HCEC 1CT (cell line): ENCODE results near the gene CDC42BPB.

ENCODE experiments used
- DNase-seq: peaks from one replicate; pipeline ENCODE4 v3.0.0-alpha.2; 2017

The CDC42BPB gene

DNA sequence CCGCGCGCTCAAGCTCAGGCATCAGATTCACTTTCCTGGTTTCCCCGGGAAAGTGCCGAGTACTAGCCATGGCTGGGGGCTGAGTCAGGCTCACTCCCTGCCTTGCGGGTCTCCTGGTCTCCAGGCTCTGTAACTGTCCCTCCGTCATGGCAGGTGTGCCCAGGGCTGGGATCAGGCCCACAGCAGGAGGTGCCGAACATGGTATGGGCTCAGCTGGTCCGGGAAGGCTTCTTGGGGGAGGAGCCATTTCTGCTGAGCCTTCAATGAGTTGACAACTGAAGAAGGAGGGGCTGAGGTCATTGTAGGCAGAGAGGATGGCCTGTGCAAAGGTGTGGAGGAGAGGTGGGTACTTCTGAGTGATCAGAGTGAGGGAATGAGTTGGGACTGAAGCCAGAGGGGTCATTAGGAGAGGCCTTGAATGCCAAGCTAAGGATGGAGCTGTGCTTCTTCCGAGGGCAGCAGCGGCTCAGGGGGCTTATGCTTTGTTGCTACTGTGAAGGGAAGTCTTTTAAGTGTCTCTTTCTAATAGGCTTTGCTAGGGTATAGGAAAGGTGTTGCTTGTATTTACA is 37.9 kb upstream of the CDC42BPB start:
- DNase-seq, result no peak

DNA sequence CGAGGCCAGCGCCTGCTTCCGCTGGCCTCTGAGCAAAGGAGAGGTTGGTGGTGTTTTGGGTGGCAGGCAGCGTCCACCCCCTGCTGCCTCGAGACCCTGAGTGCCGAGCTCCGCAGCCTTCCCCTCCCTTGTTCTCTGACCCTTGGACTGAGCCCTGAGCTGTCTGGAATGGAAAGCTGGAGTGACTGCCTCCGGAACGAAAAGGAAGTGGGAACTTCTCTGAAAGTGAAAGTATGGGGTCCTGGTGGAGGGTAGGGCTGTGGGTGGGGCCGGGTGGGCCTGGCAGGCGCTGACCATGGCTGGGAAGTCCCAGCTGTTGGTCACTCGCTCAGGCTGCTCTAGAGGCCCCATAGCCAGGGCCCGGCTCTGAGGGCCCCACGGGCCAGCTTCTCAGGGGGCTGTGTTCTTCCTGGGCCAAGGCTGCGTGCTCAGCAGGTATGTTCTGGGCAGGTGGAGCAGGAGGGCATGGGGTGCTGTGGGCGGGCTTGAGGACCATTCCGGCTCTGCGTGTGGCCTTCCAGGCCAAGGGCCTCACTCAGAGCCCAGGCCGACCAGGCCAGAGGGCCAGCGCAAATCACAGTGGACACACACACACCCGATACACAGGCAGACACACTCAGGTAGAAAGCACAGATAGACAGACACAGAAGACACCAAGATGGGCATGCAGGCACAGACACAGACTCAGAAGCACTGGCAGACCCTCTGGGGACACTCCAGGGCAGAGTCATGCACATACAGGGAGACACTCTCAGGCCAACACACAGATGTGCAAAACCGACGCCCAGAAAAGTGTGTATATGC is 37.3 kb upstream of the CDC42BPB start, which contains the start of gene EXOC3L4:
EXOC3L4 (plus strand) TSS at position 320 of the 804 bp plus-strand sequence. CDS start 5,495 bp downstream, outside the sequence.
- DNase-seq, result no peak

DNA sequence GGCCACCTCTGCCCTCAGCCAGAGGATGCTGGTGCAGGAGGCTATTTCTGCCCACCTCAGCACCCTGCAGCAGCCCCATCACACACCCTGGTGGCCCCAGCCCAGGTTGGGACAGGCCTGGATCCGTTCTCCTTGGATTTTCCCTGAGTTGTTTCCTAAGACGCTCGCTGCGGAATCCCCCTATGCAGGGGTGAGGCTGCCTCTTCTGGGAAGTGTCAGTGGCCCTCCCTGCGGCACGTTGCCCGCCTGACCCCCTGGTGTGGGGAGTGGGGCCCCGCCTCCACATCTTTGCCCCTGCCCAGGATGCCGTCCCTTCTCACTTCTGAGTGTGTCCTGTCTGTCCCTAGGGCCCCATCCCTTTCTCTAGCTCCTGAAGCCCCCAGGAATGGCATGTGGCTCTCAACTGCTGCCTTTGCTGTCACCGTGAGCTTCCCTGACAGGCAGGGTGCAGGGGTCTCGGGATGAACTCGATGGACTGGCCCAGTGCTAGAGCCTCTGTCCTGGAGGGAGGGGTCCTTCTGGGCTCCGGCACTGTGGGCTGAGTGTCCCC is 36.6 kb upstream of the CDC42BPB start:
- DNase-seq, result no peak

GRCh38 chr14:103091883-103092222 is 34.5 kb upstream of the CDC42BPB start:
- no peak for DNase-seq

- DNase-seq, result no peak
These were observed 33.9 kb upstream of the CDC42BPB start for GRCh38 chr14:103091041-103091882.

DNA sequence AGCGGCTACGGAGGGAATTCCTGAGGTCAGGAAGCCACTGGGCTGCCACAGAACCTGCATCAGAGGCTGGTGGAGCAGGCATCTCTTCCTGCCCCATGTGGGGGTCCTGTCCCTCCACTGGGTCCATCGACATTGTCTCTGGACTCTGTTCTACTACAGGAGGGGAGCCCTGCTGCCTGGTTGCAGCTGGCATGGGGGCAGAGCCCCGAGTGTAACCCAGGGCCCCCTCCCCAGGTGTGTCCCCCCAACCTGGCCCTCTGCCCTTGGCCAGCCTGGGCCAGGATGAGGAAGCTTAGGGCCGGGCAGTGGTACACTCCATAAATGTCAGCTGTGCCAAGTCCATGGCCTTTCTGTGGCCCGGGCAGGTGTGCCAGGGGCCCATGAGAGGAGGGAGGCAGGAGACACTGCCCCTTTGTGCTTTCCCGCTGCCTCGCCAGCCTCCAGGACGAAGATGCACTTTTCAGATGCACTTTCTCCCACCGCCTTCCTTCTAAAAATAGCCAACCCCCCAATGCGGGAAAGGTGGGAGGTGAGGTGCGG is 33.2 kb upstream of the CDC42BPB start:
- DNase-seq, result no peak

DNA sequence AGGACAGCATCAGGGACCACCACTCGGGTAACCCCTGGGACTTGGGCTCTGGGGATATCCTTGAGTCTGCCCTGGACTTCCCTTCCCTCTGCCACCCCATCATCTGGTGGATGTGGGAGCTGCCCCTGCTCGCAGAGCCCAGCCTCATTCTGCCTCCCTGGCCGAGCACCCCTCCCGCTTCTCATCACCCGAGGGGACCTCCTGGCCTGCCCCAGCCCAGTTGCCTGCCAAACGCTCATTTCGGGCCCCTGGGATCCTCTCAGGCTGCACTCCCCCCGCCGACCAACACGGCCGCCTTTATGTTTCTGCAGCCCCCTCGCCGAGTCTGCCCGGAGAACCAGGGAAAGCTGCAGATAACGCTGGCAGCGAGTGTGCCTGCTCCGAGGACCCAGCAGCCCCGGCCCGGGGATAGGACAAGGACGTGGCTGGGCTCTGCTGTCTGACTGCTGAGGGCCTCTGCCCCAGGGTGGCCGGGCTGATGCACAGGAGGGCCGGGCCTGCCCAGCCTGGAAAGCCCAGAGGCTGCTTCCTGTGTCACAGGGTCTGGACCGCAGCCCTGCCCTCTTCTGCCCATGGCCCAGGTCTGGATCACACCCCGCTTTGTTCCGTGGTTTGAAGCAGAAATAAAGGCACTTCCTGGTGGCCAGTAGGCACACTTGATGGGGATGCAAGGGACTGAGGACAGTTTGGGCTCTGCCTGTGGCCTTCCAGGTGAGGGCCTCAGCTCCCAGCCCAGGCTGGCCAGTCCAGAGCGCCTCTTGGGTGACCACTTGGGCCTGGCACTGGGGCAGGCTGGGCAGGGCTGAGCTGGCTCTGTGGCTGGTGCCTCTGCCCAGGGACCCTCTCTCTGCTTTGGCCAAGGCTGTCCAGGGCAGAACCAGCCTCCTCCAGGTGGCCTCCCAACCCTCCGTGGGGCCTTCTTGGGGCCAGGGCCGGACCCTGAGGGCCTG is 32.3 kb upstream of the CDC42BPB start:
- DNase-seq, result no peak

DNA sequence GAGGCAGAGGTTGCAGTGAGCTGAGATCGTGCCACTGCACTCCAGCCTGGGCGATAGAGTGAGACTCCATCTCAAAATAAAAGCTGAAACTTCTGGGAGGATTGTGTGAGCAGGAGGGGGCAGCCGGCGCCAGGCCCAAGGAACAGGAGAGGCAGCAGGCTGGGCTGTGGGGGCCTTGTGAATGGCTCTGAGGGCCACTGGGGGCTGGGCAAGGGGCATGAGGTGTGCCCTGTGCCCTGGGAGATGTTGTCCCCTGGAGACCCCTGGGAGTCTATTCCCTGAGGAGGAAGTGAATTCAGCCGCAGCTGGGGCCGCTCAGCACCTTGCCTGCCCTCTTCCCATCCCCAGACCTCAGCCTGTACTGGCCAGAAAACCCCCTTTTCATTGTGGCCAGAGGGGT is 31.6 kb upstream of the CDC42BPB start:
- DNase-seq, result no peak

GRCh38 chr14:103087343-103087835 is 30.0 kb upstream of the CDC42BPB start:
- no peak for DNase-seq

- no peak for DNase-seq
These were observed 29.5 kb upstream of the CDC42BPB start for GRCh38 chr14:103086771-103087342.

DNA sequence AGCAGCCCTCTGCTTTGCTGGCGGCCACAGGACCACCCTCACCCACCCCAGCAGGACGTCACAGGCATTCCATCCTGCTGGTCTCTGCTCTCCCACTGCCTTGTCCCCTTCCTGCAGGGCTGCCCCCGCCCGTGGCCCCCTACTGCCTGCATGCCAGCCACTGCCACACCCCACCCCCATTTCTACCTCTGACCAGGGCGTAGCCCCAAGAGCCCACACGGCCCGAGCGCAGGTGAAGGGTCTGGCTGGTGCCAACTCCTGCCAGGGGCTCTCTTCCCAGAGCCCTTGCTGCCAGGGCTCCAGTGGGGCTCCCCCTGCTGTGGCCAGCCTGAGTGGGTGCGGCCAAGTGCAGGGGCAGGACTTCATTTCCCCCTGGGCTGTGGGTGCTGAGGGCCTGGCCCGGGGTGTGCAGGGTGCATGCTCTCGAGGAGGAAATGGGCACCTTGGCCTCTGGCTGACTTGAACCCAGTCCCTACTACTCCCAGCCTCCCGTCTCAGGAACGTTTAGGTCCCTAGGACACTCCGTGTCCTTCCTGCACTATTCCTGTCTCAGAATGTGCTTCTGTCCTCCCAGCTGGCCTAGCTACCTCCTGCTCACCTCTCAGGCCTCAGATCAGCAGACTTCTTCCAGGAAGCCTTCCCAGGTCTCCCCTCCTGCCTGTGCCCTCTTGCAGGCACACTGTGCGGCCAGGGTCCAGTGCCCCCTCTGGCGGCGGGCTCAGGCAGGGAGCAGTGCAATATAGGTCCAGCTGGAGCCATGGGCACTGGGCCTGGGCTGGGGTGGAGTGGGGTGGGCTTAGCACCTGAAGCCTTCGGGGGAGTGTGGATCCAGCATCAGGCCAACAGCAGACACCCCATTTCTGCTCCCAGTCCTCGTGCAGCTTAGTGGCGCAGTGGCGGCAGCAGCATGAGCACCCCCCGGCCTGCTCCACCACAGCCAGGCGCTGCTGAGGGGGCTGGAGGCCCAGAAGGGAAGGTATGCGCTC is 28.1 kb upstream of the CDC42BPB start:
- no peak for DNase-seq

DNA sequence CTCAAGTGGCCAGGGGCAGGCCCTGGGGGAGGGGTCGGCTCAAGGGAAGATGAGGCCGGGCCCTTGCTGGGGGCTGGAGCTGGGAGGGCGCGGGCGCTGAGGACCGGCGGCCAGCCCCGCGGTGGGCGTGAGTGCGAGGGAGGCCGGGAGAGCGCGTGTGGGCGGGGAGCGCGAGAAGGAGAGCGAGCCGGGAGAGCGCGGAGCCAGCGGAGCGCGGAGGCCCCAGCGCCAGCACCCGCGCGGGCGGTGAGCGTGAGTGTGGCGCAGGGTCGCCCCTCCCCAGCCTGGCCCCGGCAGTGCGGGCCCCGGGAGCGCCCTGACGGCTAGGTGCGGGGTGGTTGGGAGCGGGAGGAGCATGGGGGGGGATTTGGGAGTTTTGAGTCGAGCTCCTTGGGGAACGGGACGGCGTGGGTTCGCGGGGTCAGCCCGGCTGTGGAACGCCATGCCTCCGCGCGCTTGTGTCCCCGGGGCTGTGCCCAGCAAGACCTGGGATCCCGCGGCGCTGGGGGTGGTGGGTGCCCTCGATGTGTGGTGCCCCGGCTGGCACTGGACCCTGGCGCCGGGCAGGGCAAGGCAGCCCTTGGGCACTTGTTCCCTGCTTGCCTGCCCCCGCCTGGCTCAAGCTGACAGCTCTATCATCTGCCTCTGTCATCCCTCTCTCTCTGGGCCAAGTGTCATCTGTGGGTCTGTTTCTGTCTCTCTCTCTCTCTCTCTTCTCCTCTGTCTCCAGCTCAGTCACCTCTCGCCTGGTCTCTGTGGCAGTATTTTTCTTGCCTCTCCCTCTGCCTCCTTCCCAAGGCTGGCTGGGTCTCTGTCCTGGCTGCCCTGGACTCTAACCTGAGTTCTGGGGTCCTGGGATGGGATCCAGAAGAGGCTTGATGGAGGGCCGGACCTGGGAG is 26.9 kb upstream of the CDC42BPB start, which contains the start of gene LBHD2:
LBHD2 (plus strand) TSS at position 190 of the 899 bp plus-strand sequence. CDS start 1,803 bp downstream, outside the sequence.
- DNase-seq, result no peak

DNA sequence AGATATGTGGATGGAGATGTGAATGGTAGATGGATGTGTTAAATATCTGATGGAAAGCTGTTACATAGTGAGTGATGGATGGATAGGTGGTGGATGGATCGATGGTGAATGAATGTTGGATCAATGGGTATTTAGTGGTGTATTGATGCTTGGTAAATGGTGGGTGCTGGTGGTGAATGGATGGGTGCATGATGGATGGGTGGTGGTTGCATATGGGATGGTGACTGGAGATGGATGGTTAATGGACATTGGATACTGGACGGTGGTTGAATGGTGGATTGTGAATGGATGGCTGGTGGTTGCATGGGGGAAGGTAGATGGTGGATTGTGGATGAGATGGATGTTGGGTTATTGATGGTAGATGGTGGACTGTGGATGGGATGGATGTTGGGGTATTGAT is 24.6 kb upstream of the CDC42BPB start:
- no peak for DNase-seq

DNA sequence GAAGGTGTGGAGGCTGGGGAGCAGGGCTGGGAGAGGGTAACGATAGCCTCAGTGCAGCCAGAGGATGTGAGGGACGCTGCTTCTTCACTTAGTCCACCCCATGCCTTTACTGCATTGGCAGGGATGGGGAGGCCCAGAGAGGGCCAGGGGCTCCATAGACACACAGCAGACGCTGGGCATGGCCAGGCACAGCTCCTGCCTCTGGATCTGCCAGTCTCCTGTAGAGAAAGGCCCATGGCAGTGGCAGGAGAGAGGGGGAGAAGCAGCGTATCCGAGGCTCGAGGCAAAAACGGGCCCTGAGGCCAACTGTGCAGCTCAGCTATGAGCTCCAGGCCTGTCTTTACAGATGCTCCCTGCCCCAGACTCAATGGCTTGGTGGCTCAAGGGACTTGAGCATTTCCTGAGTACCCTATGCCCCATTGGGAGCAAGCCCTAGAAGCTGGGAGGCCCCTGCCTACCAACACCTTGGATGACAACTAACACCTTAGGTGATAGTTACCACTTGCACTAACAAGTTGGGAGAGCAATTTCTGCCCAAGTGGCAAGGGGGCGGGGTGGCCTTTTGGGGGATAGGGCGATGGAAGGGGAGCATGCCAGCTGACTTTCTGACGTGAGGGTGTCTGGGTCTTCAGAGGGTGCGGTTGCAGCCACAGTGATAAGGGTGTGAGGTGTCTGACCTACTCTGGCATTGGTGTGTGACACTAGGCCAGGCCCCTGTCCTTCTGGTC is 21.7 kb upstream of the CDC42BPB start:
- no peak for DNase-seq

DNA sequence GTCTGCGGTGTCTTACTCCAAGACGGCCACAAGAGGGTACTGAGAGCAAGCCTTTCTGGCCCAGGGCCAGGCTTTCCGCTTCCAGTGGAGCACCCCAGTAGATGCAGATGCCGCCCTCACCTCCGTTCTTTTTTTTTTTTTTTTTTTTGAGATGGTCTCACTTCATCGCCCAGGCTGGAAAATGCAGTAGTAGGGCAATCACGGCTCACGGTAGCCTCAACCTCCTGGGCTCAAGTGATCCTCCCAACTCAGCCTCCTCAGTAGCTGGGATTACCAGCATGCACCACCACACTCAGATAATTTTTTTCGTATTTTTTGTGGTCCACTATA is 21.0 kb upstream of the CDC42BPB start:
- DNase-seq, result peak; percentile 73

DNA sequence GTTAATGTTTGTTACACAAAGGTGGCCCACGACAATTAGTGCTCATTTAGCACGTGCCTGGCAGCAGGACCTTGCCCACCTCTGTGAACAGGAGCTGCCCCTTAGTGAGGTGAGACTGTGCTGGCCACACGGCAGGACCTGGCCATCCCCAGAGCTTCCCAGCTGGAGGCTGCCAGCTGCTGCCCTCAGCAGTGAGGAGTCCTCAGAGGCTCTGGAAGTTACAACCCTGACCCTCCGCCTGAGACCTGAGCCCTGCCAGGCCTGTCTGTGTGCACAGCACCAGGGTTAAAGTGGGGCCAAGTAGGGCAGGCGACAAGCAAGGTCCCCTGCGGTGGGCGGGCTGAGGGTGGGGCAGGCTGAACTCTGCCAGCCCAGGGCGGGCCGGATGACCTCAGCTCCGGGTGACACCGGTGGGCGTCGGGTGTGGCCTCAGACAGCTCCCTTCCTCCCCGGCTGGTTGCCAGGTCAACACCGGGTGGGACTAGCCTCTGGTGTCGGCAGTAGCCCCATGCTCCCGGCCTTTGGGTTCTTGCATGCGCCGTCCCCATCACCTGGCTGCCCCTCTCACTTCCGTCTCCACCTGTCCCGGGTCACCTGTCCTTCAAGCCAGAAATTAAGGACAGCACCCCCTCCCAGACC is 17.5 kb upstream of the CDC42BPB start:
- DNase-seq, result no peak

DNA sequence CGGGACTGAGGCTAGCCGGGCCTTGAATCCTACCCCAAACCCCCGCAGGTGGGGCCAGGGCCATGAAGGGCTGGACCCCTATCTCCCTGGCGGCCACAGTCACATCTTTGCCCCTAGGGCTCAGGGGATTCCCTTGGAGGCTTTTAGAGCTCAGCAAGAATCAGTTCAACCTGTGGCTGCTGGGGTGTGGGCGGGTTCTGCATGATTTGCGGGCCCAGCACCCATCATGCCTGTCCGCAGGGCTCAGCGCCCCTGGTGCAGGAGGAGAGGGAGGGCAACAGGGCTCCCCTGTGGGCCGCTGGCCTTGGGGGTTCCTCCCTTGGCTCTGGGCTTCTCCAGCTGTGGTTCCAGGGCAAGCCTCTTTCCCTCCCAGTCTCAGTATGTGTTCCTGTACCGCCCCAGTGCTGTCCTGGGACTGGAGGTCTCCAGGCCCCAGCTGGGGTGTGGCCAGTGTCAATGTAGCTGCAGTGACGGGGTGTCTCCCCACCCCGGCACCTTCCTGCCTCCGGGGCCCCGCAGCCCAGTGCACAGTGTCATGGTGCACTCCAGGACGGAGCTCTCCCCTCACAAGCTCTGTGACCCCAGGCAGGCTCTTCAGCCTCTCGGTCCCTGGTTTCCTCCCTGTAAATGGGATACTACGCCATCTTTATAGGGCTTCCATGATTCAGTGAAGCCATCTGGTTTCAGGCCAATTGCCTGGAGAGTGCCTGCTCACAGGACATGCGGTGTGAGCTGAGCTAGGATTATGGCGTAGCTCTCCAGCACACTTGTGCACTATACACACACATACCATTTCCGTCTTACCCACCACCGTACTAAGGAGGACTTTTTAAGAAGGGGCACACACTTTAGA is 16.8 kb upstream of the CDC42BPB start:
- no peak for DNase-seq
